ENCODE results near the gene TGM1.

- TF ChIP-seq EZH2 (optimal IDR thresholded peaks at IDR 0.05; ENCODE audit: low read depth, low read length), result no peak
- TF ChIP-seq CTCF (IDR thresholded peaks at IDR 0.05; ENCODE audit: low read length), result no peak
- no peak for TF ChIP-seq EZH2phosphoT487 (IDR thresholded peaks at IDR 0.05; ENCODE audit: low read length)
Observed at GRCh38 chr14:24228902-24229301, 34.1 kb downstream of the TGM1 start.
